K562 (cell line): Measurements from ENCODE around the gene EIF1B. TPM values are rescaled to one million over a fixed set of nuclear protein-coding genes. Genes with fewer than 3 reads are reported as not detected.

Experiments used
- BRD9 ChIP-seq: fragments of 450-650 bp; IDR thresholded peaks from 2 replicates; pipeline ENCODE4 v1.6.1; 2018; ENCODE audit warnings: low read depth; ENCODE audit not compliant: partially characterized antibody
- CBFB ChIP-seq: sonication (generic); formaldehyde crosslinking; IDR thresholded peaks from 2 replicates; pipeline ENCODE4 v1.4.0; 2020; ENCODE audit warnings: mild to moderate bottlenecking, missing genetic modification reagents
- CBX1 ChIP-seq: sonication (generic); IDR thresholded peaks from 2 replicates; pipeline ENCODE4 v1.6.1; 2016; ENCODE audit warnings: antibody characterized with exemption, low read depth, mild to moderate bottlenecking
- ETV6 ChIP-seq, 3 experiments: fragments of 150-350 bp in 1 of 3; sonication (generic) in 1 of 3; formaldehyde crosslinking in 1 of 3; IDR thresholded peaks; 2 replicates each; pipeline versions ENCODE4 v1.6.1 to v1.8.0; 2014 to 2022; ENCODE audit warnings: borderline replicate concordance in 2 of 3, low read depth in 2 of 3, antibody characterized with exemption in 1 of 3, low read length in 1 of 3, mild to moderate bottlenecking in 1 of 3, missing genetic modification reagents in 1 of 3
- FOXP1 ChIP-seq: sonication (generic); formaldehyde crosslinking; IDR thresholded peaks from 2 replicates; pipeline ENCODE4 v1.8.0; 2022; ENCODE audit warnings: mild to moderate bottlenecking, missing genetic modification reagents
- FUS ChIP-seq: fragments of 200-400 bp; formaldehyde crosslinking; optimal IDR thresholded peaks from 2 replicates; pipeline ENCODE3; 2017; ENCODE audit warnings: low read depth, low read length
- HDGF ChIP-seq: fragments of 450-650 bp; IDR thresholded peaks from 2 replicates; pipeline ENCODE4 v1.6.1; 2016
- LEF1 ChIP-seq: fragments of 450-650 bp; IDR thresholded peaks from 2 replicates; pipeline ENCODE4 v1.6.1; 2016; ENCODE audit warnings: mild to moderate bottlenecking
- MEF2D ChIP-seq: conservative IDR thresholded peaks from 2 replicates; pipeline ENCODE4 v1.6.1; 2016; ENCODE audit warnings: low read depth, missing genetic modification characterization, missing compliant biosample characterization
- NFIC ChIP-seq: fragments of 450-650 bp; IDR thresholded peaks from 2 replicates; pipeline ENCODE4 v1.6.1; 2017; ENCODE audit warnings: mild to moderate bottlenecking, inconsistent platforms
- NFIX ChIP-seq: fragments of 250-450 bp; sonication (Bioruptor Pico); IDR thresholded peaks from 2 replicates; pipeline ENCODE4 v1.4.0; 2020; ENCODE audit warnings: low read depth, mild to moderate bottlenecking, moderate library complexity
- PHF20 ChIP-seq: fragments of 450-650 bp; IDR thresholded peaks from 2 replicates; pipeline ENCODE4 v1.6.1; 2018; ENCODE audit not compliant: partially characterized antibody
- POLR2H ChIP-seq: IDR thresholded peaks from 2 replicates; pipeline ENCODE4 v1.6.1; 2016; ENCODE audit warnings: missing genetic modification characterization, low read depth, mild to moderate bottlenecking, control low read depth, missing compliant biosample characterization, moderate library complexity
- SP2 ChIP-seq: IDR thresholded peaks from 2 replicates; pipeline ENCODE4 v1.6.1; 2011; ENCODE audit warnings: mild to moderate bottlenecking, low read depth, low read length, moderate library complexity; ENCODE audit not compliant: poor library complexity, severe bottlenecking; ENCODE audit errors: extremely low read depth
- polyA plus RNA-seq, 8 experiments: library from polyadenylated mRNA; depleted of rRNA in 4 of 8; stranded (reverse) in 5 of 8; unstranded in 3 of 8; fragments of >200 nt; fragmentation: Nextera tagmentation in 2 of 8; fragmentation: Illumina TruSeq in 1 of 8; extraction: Ambion mirVana in 2 of 8; extraction: Trizol in 1 of 8; gene quantifications; 2 replicates each; pipeline versions ENCODE4 v1.2.1 to v1.2.3, GENCODE V29; 2011 to 2014; ENCODE audit warnings: inconsistent platforms in 1 of 8, missing spikeins in 1 of 8
- total RNA-seq, 7 experiments: library from RNA; depleted of rRNA in 6 of 7; stranded (reverse); fragments of >200 nt in 6 of 7; fragmentation: Illumina TruSeq in 2 of 7; extraction: Trizol in 2 of 7; gene quantifications; 2 replicates each; pipeline versions ENCODE4 v1.2.1 to v1.2.3, GENCODE V29; 2011 to 2021; ENCODE audit warnings: low replicate concordance in 1 of 7
- TF ChIP-seq, protein P1 (sequence below): fragments of 450-650 bp; IDR thresholded peaks from 2 replicates; pipeline ENCODE4 v1.7.1; 2018; ENCODE audit warnings: mild to moderate bottlenecking, low read depth; ENCODE audit not compliant: partially characterized antibody
- TF ChIP-seq, protein P2 (sequence below): fragments of 450-650 bp; formaldehyde crosslinking; conservative IDR thresholded peaks from 2 replicates; pipeline ENCODE4 v1.4.0; 2022; ENCODE audit warnings: mild to moderate bottlenecking, missing genetic modification characterization
- TF ChIP-seq, protein P3 (sequence below): fragments of 450-650 bp; IDR thresholded peaks from 2 replicates; pipeline ENCODE4 v1.6.1; 2016; ENCODE audit warnings: mild to moderate bottlenecking
- TF ChIP-seq, protein P4 (sequence below): sonication (generic); formaldehyde crosslinking; IDR thresholded peaks from 2 replicates; pipeline ENCODE4 v1.8.1; 2023; ENCODE audit warnings: mild to moderate bottlenecking, missing genetic modification reagents
- TF ChIP-seq, protein P5 (sequence below), 2 experiments: IDR thresholded peaks; 2 replicates each; pipeline ENCODE4 v1.6.1; 2011; ENCODE audit warnings: borderline replicate concordance in 1 of 2, control low read depth in 1 of 2, low read depth in 1 of 2, low read length in 1 of 2, mild to moderate bottlenecking in 1 of 2, mixed read lengths in 1 of 2, moderate library complexity in 1 of 2; ENCODE audit not compliant: insufficient read depth in 1 of 2, insufficient read length in 1 of 2, poor library complexity in 1 of 2, severe bottlenecking in 1 of 2; ENCODE audit errors: extremely low read depth in 1 of 2

Gene EIF1B
- total and polyA plus RNA-seq, 9 of the 15 experiments (the other 6 are each of a cell fraction or from before 2014, with no cell fraction given), result 18.1 to 184 (median 78.9) TPM

DNA sequence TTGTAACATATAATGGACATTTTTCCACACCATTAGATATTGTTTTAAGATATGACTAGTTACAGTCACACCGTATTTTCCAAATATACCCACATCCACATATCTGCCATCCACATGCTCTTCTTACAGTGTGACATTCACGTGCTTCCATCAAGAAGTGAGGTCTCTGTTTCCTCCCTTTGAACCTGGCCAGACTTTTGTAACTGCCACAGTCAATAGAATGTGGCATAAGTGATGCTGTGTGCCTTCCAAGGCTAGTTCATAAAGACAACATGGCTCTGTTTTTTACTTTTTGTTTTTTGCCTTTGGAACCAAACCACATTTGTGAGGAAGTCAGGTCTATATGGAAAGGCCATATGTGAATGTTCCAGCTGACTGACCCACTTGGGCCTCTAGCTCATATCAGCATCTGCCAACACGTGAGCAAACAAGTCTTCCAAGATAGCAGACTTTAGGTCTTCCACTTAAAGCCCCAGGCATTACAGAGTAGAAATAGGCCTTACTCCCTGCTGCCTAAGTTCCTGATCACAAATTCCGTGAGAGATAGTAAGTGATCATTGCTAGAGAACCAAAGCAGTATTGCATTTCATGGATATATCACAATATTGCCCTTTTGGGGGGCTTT is 27.1 kb downstream of the EIF1B start (continued):
- TF ChIP-seq, protein P1, sequence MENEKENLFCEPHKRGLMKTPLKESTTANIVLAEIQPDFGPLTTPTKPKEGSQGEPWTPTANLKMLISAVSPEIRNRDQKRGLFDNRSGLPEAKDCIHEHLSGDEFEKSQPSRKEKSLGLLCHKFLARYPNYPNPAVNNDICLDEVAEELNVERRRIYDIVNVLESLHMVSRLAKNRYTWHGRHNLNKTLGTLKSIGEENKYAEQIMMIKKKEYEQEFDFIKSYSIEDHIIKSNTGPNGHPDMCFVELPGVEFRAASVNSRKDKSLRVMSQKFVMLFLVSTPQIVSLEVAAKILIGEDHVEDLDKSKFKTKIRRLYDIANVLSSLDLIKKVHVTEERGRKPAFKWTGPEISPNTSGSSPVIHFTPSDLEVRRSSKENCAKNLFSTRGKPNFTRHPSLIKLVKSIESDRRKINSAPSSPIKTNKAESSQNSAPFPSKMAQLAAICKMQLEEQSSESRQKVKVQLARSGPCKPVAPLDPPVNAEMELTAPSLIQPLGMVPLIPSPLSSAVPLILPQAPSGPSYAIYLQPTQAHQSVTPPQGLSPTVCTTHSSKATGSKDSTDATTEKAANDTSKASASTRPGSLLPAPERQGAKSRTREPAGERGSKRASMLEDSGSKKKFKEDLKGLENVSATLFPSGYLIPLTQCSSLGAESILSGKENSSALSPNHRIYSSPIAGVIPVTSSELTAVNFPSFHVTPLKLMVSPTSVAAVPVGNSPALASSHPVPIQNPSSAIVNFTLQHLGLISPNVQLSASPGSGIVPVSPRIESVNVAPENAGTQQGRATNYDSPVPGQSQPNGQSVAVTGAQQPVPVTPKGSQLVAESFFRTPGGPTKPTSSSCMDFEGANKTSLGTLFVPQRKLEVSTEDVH, result no peak
- TF ChIP-seq SP2 (no peak), FOXP1 (CRISPR knock-in tag) (no peak), NFIX (no peak), BRD9 (no peak), ETV6 (IDR thresholded peaks at IDR 0.05; ENCODE audit: borderline replicate concordance in 1 of 2, low read depth in 2 of 2, low read length in 1 of 2) (no peak), ETV6 (CRISPR knock-in tag; IDR thresholded peaks at IDR 0.05; ENCODE audit: borderline replicate concordance) (no peak), LEF1 (peak; percentile 81), CBX1 (no peak), CBFB (no peak), FUS (no peak), PHF20 (no peak), POLR2H (tag) (no peak), HDGF (no peak), MEF2D (tag) (no peak), NFIC (0 out of 2 replicates have a peak, but pooled peaks have one; percentile 33)
- TF ChIP-seq, protein P2, sequence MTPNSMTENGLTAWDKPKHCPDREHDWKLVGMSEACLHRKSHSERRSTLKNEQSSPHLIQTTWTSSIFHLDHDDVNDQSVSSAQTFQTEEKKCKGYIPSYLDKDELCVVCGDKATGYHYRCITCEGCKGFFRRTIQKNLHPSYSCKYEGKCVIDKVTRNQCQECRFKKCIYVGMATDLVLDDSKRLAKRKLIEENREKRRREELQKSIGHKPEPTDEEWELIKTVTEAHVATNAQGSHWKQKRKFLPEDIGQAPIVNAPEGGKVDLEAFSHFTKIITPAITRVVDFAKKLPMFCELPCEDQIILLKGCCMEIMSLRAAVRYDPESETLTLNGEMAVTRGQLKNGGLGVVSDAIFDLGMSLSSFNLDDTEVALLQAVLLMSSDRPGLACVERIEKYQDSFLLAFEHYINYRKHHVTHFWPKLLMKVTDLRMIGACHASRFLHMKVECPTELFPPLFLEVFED (CRISPR knock-in tag), result no peak
- TF ChIP-seq, protein P3, sequence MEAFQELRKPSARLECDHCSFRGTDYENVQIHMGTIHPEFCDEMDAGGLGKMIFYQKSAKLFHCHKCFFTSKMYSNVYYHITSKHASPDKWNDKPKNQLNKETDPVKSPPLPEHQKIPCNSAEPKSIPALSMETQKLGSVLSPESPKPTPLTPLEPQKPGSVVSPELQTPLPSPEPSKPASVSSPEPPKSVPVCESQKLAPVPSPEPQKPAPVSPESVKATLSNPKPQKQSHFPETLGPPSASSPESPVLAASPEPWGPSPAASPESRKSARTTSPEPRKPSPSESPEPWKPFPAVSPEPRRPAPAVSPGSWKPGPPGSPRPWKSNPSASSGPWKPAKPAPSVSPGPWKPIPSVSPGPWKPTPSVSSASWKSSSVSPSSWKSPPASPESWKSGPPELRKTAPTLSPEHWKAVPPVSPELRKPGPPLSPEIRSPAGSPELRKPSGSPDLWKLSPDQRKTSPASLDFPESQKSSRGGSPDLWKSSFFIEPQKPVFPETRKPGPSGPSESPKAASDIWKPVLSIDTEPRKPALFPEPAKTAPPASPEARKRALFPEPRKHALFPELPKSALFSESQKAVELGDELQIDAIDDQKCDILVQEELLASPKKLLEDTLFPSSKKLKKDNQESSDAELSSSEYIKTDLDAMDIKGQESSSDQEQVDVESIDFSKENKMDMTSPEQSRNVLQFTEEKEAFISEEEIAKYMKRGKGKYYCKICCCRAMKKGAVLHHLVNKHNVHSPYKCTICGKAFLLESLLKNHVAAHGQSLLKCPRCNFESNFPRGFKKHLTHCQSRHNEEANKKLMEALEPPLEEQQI, result no peak
- TF ChIP-seq, protein P4, sequence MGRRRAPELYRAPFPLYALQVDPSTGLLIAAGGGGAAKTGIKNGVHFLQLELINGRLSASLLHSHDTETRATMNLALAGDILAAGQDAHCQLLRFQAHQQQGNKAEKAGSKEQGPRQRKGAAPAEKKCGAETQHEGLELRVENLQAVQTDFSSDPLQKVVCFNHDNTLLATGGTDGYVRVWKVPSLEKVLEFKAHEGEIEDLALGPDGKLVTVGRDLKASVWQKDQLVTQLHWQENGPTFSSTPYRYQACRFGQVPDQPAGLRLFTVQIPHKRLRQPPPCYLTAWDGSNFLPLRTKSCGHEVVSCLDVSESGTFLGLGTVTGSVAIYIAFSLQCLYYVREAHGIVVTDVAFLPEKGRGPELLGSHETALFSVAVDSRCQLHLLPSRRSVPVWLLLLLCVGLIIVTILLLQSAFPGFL (CRISPR knock-in tag), result no peak
- TF ChIP-seq, protein P5, sequence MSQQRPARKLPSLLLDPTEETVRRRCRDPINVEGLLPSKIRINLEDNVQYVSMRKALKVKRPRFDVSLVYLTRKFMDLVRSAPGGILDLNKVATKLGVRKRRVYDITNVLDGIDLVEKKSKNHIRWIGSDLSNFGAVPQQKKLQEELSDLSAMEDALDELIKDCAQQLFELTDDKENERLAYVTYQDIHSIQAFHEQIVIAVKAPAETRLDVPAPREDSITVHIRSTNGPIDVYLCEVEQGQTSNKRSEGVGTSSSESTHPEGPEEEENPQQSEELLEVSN (IDR thresholded peaks at IDR 0.05; ENCODE audit: borderline replicate concordance in 1 of 2, extremely low read depth in 1 of 2, insufficient read depth in 1 of 2, insufficient read length in 1 of 2, low read depth in 1 of 2, low read length in 1 of 2, poor library complexity in 1 of 2, severe bottlenecking in 1 of 2), result no peak
